Astrocyte (in vitro differentiated cells and primary cell): Measurements from ENCODE around the gene TLE1.

Experiments
- EZH2 ChIP-seq: IDR thresholded peaks from 2 replicates; pipeline ENCODE4 v1.6.1; 2012; ENCODE audit warnings: mild to moderate bottlenecking, low read length, inconsistent platforms; ENCODE audit not compliant: insufficient read depth
- TF ChIP-seq, protein P1 (sequence below): IDR thresholded peaks from 2 replicates; pipeline ENCODE4 v1.5.1; 2011; ENCODE audit warnings: low read depth, mild to moderate bottlenecking, inconsistent platforms, low read length, moderate library complexity; ENCODE audit not compliant: insufficient read depth

DNA sequence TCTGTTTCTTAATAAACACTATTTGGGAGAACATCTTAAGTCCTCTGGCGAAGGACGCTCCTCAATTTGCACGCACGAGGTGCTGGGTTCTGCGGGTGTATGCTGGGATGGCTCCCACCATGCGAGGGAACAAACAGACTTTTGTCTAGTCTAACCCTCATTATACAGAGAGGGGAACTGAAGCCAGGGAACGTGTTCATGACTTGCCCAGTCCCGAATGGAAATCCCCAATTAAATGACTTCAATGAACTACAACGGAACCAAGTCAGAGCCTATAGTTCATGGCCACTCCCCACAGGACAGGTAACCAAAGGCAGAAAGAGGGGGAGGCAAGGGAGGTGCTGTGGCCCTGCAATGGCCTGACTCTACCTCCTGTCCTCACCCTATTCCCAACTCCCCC, 9.3 kb downstream of the TLE1 start:
- TF ChIP-seq, protein P1, sequence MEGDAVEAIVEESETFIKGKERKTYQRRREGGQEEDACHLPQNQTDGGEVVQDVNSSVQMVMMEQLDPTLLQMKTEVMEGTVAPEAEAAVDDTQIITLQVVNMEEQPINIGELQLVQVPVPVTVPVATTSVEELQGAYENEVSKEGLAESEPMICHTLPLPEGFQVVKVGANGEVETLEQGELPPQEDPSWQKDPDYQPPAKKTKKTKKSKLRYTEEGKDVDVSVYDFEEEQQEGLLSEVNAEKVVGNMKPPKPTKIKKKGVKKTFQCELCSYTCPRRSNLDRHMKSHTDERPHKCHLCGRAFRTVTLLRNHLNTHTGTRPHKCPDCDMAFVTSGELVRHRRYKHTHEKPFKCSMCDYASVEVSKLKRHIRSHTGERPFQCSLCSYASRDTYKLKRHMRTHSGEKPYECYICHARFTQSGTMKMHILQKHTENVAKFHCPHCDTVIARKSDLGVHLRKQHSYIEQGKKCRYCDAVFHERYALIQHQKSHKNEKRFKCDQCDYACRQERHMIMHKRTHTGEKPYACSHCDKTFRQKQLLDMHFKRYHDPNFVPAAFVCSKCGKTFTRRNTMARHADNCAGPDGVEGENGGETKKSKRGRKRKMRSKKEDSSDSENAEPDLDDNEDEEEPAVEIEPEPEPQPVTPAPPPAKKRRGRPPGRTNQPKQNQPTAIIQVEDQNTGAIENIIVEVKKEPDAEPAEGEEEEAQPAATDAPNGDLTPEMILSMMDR: no peak
- TF ChIP-seq EZH2: no peak
